Astrocyte of the cerebellum (primary cell): ENCODE results near the gene WBP1.

Source experiments
- DNase-seq: peaks from one replicate; pipeline ENCODE4 v3.0.0-alpha.2; 2011; ENCODE audit warnings: low read depth
- H3K4me3 ChIP-seq: 2 replicates; pipeline ENCODE4 v1.5.1; 2011; ENCODE audit warnings: mild to moderate bottlenecking, low read depth, low read length, moderate library complexity
- CTCF ChIP-seq: IDR thresholded peaks from 2 replicates; pipeline ENCODE4 v1.5.1; 2012; ENCODE audit warnings: low read length, low read depth, moderate library complexity, mild to moderate bottlenecking; ENCODE audit errors: missing control alignments
- in situ Hi-C: cut with HindIII; loops from 2 replicates; pipeline ENCODE4 v1.10.0; 2017; ENCODE audit warnings: low sequenced_read_pairs

Gene WBP1

GRCh38 chr2:74423231-74424095 is 34.8 kb upstream of the WBP1 start:
- no peak for TF ChIP-seq CTCF
- in situ Hi-C loops, result no loop called here
- DNase-seq, result no peak
- H3K4me3 ChIP-seq, result no peak overlapping the region

- H3K4me3 ChIP-seq, result no peak overlapping the region
- in situ Hi-C loops, result no loop called here
- DNase-seq, result no peak
- TF ChIP-seq CTCF, result no peak
Measured at GRCh38 chr2:74424139-74424992, 33.9 kb upstream of the WBP1 start.

- no peak for TF ChIP-seq CTCF
- in situ Hi-C loops, result no loop called here
- no peak overlapping the region for H3K4me3 ChIP-seq
- no peak for DNase-seq
Measured at GRCh38 chr2:74424995-74425406, 33.2 kb upstream of the WBP1 start.

- no peak for TF ChIP-seq CTCF
- no peak overlapping the region for H3K4me3 ChIP-seq
- in situ Hi-C loops, result no loop called here
- DNase-seq, result no peak
Measured at GRCh38 chr2:74425523-74425922, 32.7 kb upstream of the WBP1 start.

GRCh38 chr2:74426181-74426758 is 32.0 kb upstream of the WBP1 start:
- in situ Hi-C loops, result no loop called here
- no peak overlapping the region for H3K4me3 ChIP-seq
- no peak for TF ChIP-seq CTCF
- DNase-seq, result no peak

GRCh38 chr2:74427551-74427950 is 30.7 kb upstream of the WBP1 start:
- no peak overlapping the region for H3K4me3 ChIP-seq
- no peak for DNase-seq
- no peak for TF ChIP-seq CTCF
- in situ Hi-C loops, result no loop called here
